Neural cell (in vitro differentiated cells): ENCODE data around the gene GPC5. TPM values are rescaled to one million over a fixed set of nuclear protein-coding genes. Genes with fewer than 3 reads are reported as not detected.

Experiments
- H2AFZ ChIP-seq: fragments of 200-600, 300-800 bp; sonication (generic), shearing (Covaris generic); 2 replicates; pipeline ENCODE4 v1.6.0; 2014; ENCODE audit warnings: low read depth, mild to moderate bottlenecking, antibody characterized with exemption, low read length, moderate library complexity
- H3F3A ChIP-seq: fragments of 200-600 bp; shearing (Covaris generic); 2 replicates; pipeline ENCODE4 v1.6.1; 2016; ENCODE audit warnings: mild to moderate bottlenecking, moderate library complexity, mixed read lengths, antibody characterized with exemption, low read length; ENCODE audit not compliant: insufficient read depth, poor library complexity, severe bottlenecking
- H3K27ac ChIP-seq: fragments of 200-600, 300-800 bp; sonication (generic), shearing (Covaris generic); 2 replicates; pipeline ENCODE4 v1.5.1; 2014; ENCODE audit warnings: mild to moderate bottlenecking, low read length, moderate library complexity
- H3K27me3 ChIP-seq: fragments of 300-800, 200-600 bp; sonication (generic), shearing (Covaris generic); 2 replicates; pipeline ENCODE4 v1.6.0; 2014; ENCODE audit warnings: mild to moderate bottlenecking, low read depth, low read length, moderate library complexity; ENCODE audit not compliant: insufficient read depth
- H3K36me3 ChIP-seq: fragments of 300-800, 200-600 bp; sonication (generic), shearing (Covaris generic); 2 replicates; pipeline ENCODE4 v1.5.1; 2014; ENCODE audit warnings: mild to moderate bottlenecking, antibody characterized with exemption, low read length, moderate library complexity; ENCODE audit not compliant: insufficient read depth
- H3K4me2 ChIP-seq: fragments of 300-800, 200-600 bp; sonication (generic), shearing (Covaris generic); 2 replicates; pipeline ENCODE4 v1.6.0; 2014; ENCODE audit warnings: mild to moderate bottlenecking, low read length
- H3K4me3 ChIP-seq: fragments of 300-800, 200-600 bp; sonication (generic), shearing (Covaris generic); 2 replicates; pipeline ENCODE4 v1.5.1; 2014; ENCODE audit warnings: mild to moderate bottlenecking, low read length, moderate library complexity
- H3K79me2 ChIP-seq: fragments of 200-600 bp; shearing (Covaris generic); replicated peaks from 2 replicates; pipeline ENCODE4 v1.6.0; 2014; ENCODE audit warnings: mild to moderate bottlenecking, low read length, moderate library complexity; ENCODE audit not compliant: insufficient read depth
- H3K9ac ChIP-seq: fragments of 300-800, 200-600 bp; sonication (generic), shearing (Covaris generic); 2 replicates; pipeline ENCODE4 v1.6.1; 2016; ENCODE audit warnings: mild to moderate bottlenecking, low read length, mixed read lengths
- H3K9me2 ChIP-seq: fragments of 200-600 bp; shearing (Covaris generic); 2 replicates; pipeline ENCODE4 v1.6.1; 2016; ENCODE audit warnings: mild to moderate bottlenecking, low read length, mixed read lengths; ENCODE audit not compliant: insufficient read depth
- H3K9me3 ChIP-seq: fragments of 200-600, 300-800 bp; sonication (generic), shearing (Covaris generic); 2 replicates; pipeline ENCODE4 v1.6.1; 2016; ENCODE audit warnings: mild to moderate bottlenecking, mixed run types, low read length, moderate library complexity, mixed read lengths
- H4K20me1 ChIP-seq: fragments of 200-600 bp; shearing (Covaris generic); 2 replicates; pipeline ENCODE4 v1.6.1; 2016; ENCODE audit warnings: mild to moderate bottlenecking, mixed run types; ENCODE audit not compliant: insufficient read depth
- EP300 ChIP-seq: fragments of 450-650 bp; conservative IDR thresholded peaks from 2 replicates; pipeline ENCODE4 v1.6.1; 2014; ENCODE audit warnings: antibody characterized with exemption, mild to moderate bottlenecking, moderate library complexity; ENCODE audit not compliant: poor library complexity, severe bottlenecking
- EZH2 ChIP-seq: fragments of 200-600, 300-800 bp; shearing (Covaris generic), sonication (generic); IDR thresholded peaks from 2 replicates; pipeline ENCODE4 v1.6.1; 2014; ENCODE audit warnings: antibody characterized with exemption, low read length, borderline replicate concordance, mild to moderate bottlenecking; ENCODE audit not compliant: insufficient read depth, poor library complexity, severe bottlenecking
- MXI1 ChIP-seq: fragments of 450-650 bp; conservative IDR thresholded peaks from 2 replicates; pipeline ENCODE4 v1.6.1; 2014; ENCODE audit warnings: antibody characterized with exemption, mild to moderate bottlenecking; ENCODE audit not compliant: poor library complexity, severe bottlenecking
- POLR2AphosphoS5 ChIP-seq: IDR thresholded peaks from 2 replicates; pipeline ENCODE4 v1.6.1; 2012
- RAD21 ChIP-seq: fragments of 450-650 bp; conservative IDR thresholded peaks from 2 replicates; pipeline ENCODE4 v1.6.1; 2014; ENCODE audit warnings: antibody characterized with exemption, mild to moderate bottlenecking, moderate library complexity
- SMC3 ChIP-seq: fragments of 450-650 bp; conservative IDR thresholded peaks from 2 replicates; pipeline ENCODE4 v1.6.1; 2014; ENCODE audit warnings: antibody characterized with exemption, mild to moderate bottlenecking, moderate library complexity; ENCODE audit not compliant: poor library complexity
- TAF1 ChIP-seq: IDR thresholded peaks from 2 replicates; pipeline ENCODE4 v1.6.1; 2012; ENCODE audit warnings: low read depth
- polyA plus RNA-seq: library from polyadenylated mRNA; depleted of rRNA; stranded (reverse); fragments of >200 nt; gene quantifications from 2 replicates; pipeline ENCODE4 v1.2.3, GENCODE V29; 2014
- TF ChIP-seq, protein P1 (sequence below): fragments of 450-650 bp; IDR thresholded peaks from 2 replicates; pipeline ENCODE4 v1.5.1; 2014; ENCODE audit warnings: antibody characterized with exemption, mild to moderate bottlenecking, moderate library complexity; ENCODE audit not compliant: poor library complexity, severe bottlenecking
- TF ChIP-seq, protein P2 (sequence below): IDR thresholded peaks from 2 replicates; pipeline ENCODE4 v1.6.1; 2012; ENCODE audit warnings: borderline replicate concordance

GPC5 gene
- polyA plus RNA-seq, 1 donor from 2014 or later, result 5.0 TPM

DNA sequence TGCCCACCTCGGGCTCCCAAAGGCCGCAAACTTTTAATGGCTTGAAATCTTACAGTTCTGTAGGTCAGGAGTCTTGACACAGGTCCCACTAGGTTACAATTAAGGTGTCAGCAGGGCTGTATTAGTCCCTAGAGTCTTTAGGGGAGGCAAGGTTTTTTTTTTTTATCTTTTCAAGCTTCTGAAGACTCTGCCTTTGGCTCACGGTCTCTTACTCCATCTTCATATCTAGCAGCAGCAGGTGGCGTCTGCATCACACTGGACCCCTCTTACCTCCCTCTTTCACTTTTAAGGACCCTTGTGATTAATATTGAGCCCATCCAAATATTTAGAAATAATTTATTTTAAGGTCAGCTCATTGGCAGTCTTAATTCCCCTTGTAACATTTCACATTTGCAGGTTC lies 39.3 kb upstream of the GPC5 start:
- Histone ChIP-seq H3F3A (no peaks in the 10 kb centered on the region), H2AFZ (no peak overlapping the region), H4K20me1 (no peaks in the 10 kb centered on the region), H3K9me3 (no peaks in the 10 kb centered on the region), H3K36me3 (no peaks in the 10 kb centered on the region), H3K27ac (no peak overlapping the region), H3K4me2 (no peak overlapping the region), H3K4me3 (no peak overlapping the region), H3K9ac (no peak overlapping the region), H3K9me2 (no peaks in the 10 kb centered on the region), H3K27me3 (no peaks in the 10 kb centered on the region), H3K79me2 (no peaks in the 10 kb centered on the region)
- TF ChIP-seq RAD21 (no peak), EP300 (no peak), POLR2AphosphoS5 (no peak), EZH2 (no peak), SMC3 (no peak), MXI1 (no peak), TAF1 (no peak)
- TF ChIP-seq, protein P1, sequence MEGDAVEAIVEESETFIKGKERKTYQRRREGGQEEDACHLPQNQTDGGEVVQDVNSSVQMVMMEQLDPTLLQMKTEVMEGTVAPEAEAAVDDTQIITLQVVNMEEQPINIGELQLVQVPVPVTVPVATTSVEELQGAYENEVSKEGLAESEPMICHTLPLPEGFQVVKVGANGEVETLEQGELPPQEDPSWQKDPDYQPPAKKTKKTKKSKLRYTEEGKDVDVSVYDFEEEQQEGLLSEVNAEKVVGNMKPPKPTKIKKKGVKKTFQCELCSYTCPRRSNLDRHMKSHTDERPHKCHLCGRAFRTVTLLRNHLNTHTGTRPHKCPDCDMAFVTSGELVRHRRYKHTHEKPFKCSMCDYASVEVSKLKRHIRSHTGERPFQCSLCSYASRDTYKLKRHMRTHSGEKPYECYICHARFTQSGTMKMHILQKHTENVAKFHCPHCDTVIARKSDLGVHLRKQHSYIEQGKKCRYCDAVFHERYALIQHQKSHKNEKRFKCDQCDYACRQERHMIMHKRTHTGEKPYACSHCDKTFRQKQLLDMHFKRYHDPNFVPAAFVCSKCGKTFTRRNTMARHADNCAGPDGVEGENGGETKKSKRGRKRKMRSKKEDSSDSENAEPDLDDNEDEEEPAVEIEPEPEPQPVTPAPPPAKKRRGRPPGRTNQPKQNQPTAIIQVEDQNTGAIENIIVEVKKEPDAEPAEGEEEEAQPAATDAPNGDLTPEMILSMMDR, result no peak
- TF ChIP-seq, protein P2, sequence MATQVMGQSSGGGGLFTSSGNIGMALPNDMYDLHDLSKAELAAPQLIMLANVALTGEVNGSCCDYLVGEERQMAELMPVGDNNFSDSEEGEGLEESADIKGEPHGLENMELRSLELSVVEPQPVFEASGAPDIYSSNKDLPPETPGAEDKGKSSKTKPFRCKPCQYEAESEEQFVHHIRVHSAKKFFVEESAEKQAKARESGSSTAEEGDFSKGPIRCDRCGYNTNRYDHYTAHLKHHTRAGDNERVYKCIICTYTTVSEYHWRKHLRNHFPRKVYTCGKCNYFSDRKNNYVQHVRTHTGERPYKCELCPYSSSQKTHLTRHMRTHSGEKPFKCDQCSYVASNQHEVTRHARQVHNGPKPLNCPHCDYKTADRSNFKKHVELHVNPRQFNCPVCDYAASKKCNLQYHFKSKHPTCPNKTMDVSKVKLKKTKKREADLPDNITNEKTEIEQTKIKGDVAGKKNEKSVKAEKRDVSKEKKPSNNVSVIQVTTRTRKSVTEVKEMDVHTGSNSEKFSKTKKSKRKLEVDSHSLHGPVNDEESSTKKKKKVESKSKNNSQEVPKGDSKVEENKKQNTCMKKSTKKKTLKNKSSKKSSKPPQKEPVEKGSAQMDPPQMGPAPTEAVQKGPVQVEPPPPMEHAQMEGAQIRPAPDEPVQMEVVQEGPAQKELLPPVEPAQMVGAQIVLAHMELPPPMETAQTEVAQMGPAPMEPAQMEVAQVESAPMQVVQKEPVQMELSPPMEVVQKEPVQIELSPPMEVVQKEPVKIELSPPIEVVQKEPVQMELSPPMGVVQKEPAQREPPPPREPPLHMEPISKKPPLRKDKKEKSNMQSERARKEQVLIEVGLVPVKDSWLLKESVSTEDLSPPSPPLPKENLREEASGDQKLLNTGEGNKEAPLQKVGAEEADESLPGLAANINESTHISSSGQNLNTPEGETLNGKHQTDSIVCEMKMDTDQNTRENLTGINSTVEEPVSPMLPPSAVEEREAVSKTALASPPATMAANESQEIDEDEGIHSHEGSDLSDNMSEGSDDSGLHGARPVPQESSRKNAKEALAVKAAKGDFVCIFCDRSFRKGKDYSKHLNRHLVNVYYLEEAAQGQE, result no peak

DNA sequence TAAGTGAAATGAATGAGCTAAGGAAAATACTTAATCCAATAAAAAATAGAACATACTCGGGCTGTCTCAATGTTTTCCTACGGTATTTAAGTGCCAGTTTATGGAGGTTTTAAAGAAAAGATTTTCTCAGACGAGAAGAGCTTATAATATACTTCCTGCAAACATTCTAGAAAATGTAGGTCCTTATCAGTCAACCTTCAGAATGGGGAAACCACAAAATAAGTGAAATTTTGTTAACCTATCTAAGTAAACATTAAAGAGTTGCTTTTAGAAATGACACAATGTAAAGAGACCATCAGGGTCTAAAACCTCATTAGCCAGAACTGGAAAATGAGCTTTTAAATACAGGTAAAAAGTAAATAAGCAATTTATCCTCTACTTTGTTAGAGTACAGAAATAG lies 38.8 kb upstream of the GPC5 start:
- H2AFZ ChIP-seq, result no peak overlapping the region
- H3K9ac ChIP-seq, result no peak overlapping the region
- H3K79me2 ChIP-seq, result no peaks in the 10 kb centered on the region
- H3K36me3 ChIP-seq, result no peaks in the 10 kb centered on the region
- no peaks in the 10 kb centered on the region for H3K27me3 ChIP-seq
- no peaks in the 10 kb centered on the region for H3K9me3 ChIP-seq
- H3K9me2 ChIP-seq, result no peaks in the 10 kb centered on the region
- no peaks in the 10 kb centered on the region for H3F3A ChIP-seq
- H3K27ac ChIP-seq, result no peak overlapping the region
- no peaks in the 10 kb centered on the region for H4K20me1 ChIP-seq
- no peak overlapping the region for H3K4me3 ChIP-seq
- no peak overlapping the region for H3K4me2 ChIP-seq
- no peak for TF ChIP-seq EZH2
- TF ChIP-seq, protein P2, result no peak
- no peak for TF ChIP-seq SMC3
- TF ChIP-seq POLR2AphosphoS5, result no peak
- TF ChIP-seq RAD21, result no peak
- TF ChIP-seq EP300, result no peak
- TF ChIP-seq MXI1, result no peak
- TF ChIP-seq TAF1, result no peak
